Measurements from ENCODE around the gene PDYN.
A peak's percentile ranks its signal among the peaks of the same experiment; 100 is the strongest.

PDYN gene

GRCh38 chr20:1975291-1975690 is 18.6 kb downstream of the PDYN start:
- no peak for DNase-seq (ENCODE audit: low read depth, low spot score)
- no peaks in the 10 kb centered on the region for H3K4me1 ChIP-seq (ENCODE audit: insufficient read depth, insufficient read length)
- H3K27me3 ChIP-seq (ENCODE audit: insufficient read depth, insufficient read length), result no peaks in the 10 kb centered on the region
- no peak overlapping the region for H3K4me3 ChIP-seq (ENCODE audit: insufficient read length, low read depth)
- no peak overlapping the region for H3K9ac ChIP-seq (ENCODE audit: insufficient read length, low read depth)
- H3K36me3 ChIP-seq (ENCODE audit: insufficient read depth, insufficient read length, low read length), result no peaks in the 10 kb centered on the region
- no peaks in the 10 kb centered on the region for H3K9me3 ChIP-seq (ENCODE audit: insufficient read depth, low read length)
- TF ChIP-seq YY1 (IDR thresholded peaks at IDR 0.05; ENCODE audit: insufficient read depth, insufficient read length) (no peak), SUZ12 (IDR thresholded peaks at IDR 0.05; ENCODE audit: extremely low read depth, insufficient read depth, insufficient read length) (no peak), ZNF274 (IDR thresholded peaks at IDR 0.05; ENCODE audit: low read depth, low read length) (no peak)

DNA sequence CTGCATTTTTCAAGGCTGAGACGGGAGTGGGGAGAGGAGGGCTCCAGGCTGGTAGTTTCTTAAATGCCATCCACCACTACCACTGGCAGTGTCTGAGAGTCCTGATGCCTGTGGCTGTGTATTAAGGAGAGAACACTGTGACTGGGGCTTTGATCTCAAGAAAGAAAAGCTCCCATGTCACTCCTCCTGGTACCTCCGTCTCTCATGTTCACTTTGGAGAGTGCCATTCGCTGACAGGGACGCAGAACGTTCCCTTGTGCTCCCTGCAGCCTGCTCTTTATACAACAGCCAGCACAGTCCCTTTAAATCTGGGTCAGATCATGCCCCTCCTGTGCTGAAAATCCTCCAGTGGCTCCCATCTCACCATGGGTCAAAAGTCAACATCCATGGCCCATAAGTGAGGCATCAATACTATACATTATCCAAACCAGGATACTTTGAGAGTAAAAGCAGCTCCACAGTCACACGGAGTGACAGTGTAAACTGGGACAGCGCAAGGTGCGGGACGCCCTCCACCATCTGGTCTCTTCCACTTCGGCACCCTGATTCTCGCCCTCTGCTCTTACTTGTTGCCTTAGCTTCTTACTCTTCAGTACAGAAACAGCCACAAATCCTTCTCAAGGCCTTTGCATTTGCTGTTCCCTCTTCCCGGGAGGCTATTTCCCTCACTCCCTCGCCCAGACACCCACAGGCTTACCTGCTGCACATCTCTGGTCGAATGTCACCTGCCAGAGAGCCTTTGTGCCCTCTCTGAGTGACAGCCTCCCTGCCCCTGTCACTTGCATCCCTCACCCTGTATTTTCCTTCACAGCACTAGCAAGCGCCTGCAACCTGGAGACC is 20.0 kb downstream of the PDYN start:
- no peaks in the 10 kb centered on the region for H3K4me1 ChIP-seq (ENCODE audit: insufficient read depth, insufficient read length)
- H3K9me3 ChIP-seq (ENCODE audit: insufficient read depth, low read length), result no peaks in the 10 kb centered on the region
- H3K9ac ChIP-seq (ENCODE audit: insufficient read length, low read depth), result no peak overlapping the region
- H3K27me3 ChIP-seq (ENCODE audit: insufficient read depth, insufficient read length), result no peaks in the 10 kb centered on the region
- no peak for TF ChIP-seq YY1 (IDR thresholded peaks at IDR 0.05; ENCODE audit: insufficient read depth, insufficient read length)
- no peak overlapping the region for H3K4me3 ChIP-seq (ENCODE audit: insufficient read length, low read depth)
- no peaks in the 10 kb centered on the region for H3K36me3 ChIP-seq (ENCODE audit: insufficient read depth, insufficient read length, low read length)
- no peak for DNase-seq (ENCODE audit: low read depth, low spot score)

- no peak for DNase-seq (ENCODE audit: low read depth, low spot score)
- Histone ChIP-seq H3K9me3 (ENCODE audit: insufficient read depth, low read length) (no peaks in the 10 kb centered on the region), H3K36me3 (ENCODE audit: insufficient read depth, insufficient read length, low read length) (no peaks in the 10 kb centered on the region), H3K27me3 (ENCODE audit: insufficient read depth, insufficient read length) (no peaks in the 10 kb centered on the region), H3K4me1 (ENCODE audit: insufficient read depth, insufficient read length) (no peaks in the 10 kb centered on the region), H3K4me3 (ENCODE audit: insufficient read length, low read depth) (no peak overlapping the region), H3K9ac (ENCODE audit: insufficient read length, low read depth) (no peak overlapping the region)
- TF ChIP-seq ZNF274 (IDR thresholded peaks at IDR 0.05; ENCODE audit: low read depth, low read length) (no peak), SUZ12 (IDR thresholded peaks at IDR 0.05; ENCODE audit: extremely low read depth, insufficient read depth, insufficient read length) (no peak), YY1 (IDR thresholded peaks at IDR 0.05; ENCODE audit: insufficient read depth, insufficient read length) (no peak)
Observed at GRCh38 chr20:1971893-1972586, 21.8 kb downstream of the PDYN start.

- no peaks in the 10 kb centered on the region for H3K4me1 ChIP-seq (ENCODE audit: insufficient read depth, insufficient read length)
- DNase-seq (ENCODE audit: low read depth, low spot score), result no peak
- H3K36me3 ChIP-seq (ENCODE audit: insufficient read depth, insufficient read length, low read length), result no peaks in the 10 kb centered on the region
- no peak overlapping the region for H3K4me3 ChIP-seq (ENCODE audit: insufficient read length, low read depth)
- no peaks in the 10 kb centered on the region for H3K9me3 ChIP-seq (ENCODE audit: insufficient read depth, low read length)
- H3K9ac ChIP-seq (ENCODE audit: insufficient read length, low read depth), result no peak overlapping the region
- TF ChIP-seq YY1 (IDR thresholded peaks at IDR 0.05; ENCODE audit: insufficient read depth, insufficient read length), result no peak
- TF ChIP-seq SUZ12 (IDR thresholded peaks at IDR 0.05; ENCODE audit: extremely low read depth, insufficient read depth, insufficient read length), result no peak
- TF ChIP-seq ZNF274 (IDR thresholded peaks at IDR 0.05; ENCODE audit: low read depth, low read length), result no peak
- peaks cover 7% of the 10 kb centered on the region for H3K27me3 ChIP-seq (ENCODE audit: insufficient read depth, insufficient read length)
Observed at GRCh38 chr20:1968964-1969363, 24.9 kb downstream of the PDYN start.

DNA sequence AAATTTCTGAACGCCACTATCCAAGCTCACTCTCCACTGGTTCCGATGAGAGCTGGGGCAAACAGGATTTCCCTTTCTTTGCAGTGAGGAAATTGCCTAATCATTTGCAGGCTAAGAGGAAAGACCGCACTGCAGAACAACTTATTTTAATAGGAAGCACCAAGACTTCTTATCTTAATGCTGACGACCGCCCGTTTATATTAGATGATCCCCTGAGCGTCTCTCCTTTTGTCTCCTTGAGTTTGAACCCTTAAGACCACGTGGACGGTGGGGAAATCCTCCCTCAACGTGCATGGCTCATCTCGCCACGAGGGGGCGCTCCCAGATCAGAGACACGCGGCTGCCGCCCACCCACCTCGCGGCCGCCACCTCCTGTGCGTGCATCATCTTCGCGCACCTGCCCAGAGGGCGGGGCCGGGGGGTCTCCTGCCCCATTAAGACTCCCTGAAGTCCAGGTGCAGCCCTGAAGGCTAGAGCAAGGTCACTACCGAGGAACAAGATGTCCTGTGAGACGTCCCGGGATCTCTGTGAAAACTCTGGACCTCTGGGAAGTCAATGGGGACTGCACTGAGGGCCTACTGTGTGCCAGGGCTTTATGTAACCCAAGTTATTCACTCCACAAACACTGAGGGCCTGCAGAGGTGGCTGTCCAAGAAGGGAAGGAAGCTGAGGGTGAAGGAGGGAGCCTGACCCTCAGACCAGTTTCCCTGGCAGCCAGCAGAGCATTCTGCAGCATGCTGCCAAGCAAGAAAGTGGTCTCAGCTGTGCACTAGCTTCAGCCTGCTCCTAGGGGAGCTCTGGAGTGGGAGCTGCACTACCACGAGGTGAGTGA is 28.1 kb downstream of the PDYN start:
- Histone ChIP-seq H3K36me3 (ENCODE audit: insufficient read depth, insufficient read length, low read length) (no peaks in the 10 kb centered on the region), H3K4me3 (ENCODE audit: insufficient read length, low read depth) (no peak overlapping the region), H3K9ac (ENCODE audit: insufficient read length, low read depth) (peak overlapping the region; percentile 34), H3K9me3 (ENCODE audit: insufficient read depth, low read length) (no peaks in the 10 kb centered on the region), H3K4me1 (ENCODE audit: insufficient read depth, insufficient read length) (no peaks in the 10 kb centered on the region), H3K27me3 (ENCODE audit: insufficient read depth, insufficient read length) (peaks cover 7% of the 10 kb centered on the region)
- TF ChIP-seq YY1 (IDR thresholded peaks at IDR 0.05; ENCODE audit: insufficient read depth, insufficient read length) (no peak), ZNF274 (IDR thresholded peaks at IDR 0.05; ENCODE audit: low read depth, low read length) (no peak), SUZ12 (IDR thresholded peaks at IDR 0.05; ENCODE audit: extremely low read depth, insufficient read depth, insufficient read length) (no peak)
- DNase-seq (ENCODE audit: low read depth, low spot score), result peak; percentile 77

- TF ChIP-seq SUZ12 (IDR thresholded peaks at IDR 0.05; ENCODE audit: extremely low read depth, insufficient read depth, insufficient read length) (no peak), YY1 (IDR thresholded peaks at IDR 0.05; ENCODE audit: insufficient read depth, insufficient read length) (no peak), ZNF274 (IDR thresholded peaks at IDR 0.05; ENCODE audit: low read depth, low read length) (no peak)
- Histone ChIP-seq H3K36me3 (ENCODE audit: insufficient read depth, insufficient read length, low read length) (no peaks in the 10 kb centered on the region), H3K9me3 (ENCODE audit: insufficient read depth, low read length) (no peaks in the 10 kb centered on the region), H3K27me3 (ENCODE audit: insufficient read depth, insufficient read length) (peaks cover 7% of the 10 kb centered on the region), H3K9ac (ENCODE audit: insufficient read length, low read depth) (peak overlapping the region; percentile 8), H3K4me3 (ENCODE audit: insufficient read length, low read depth) (no peak overlapping the region), H3K4me1 (ENCODE audit: insufficient read depth, insufficient read length) (no peaks in the 10 kb centered on the region)
- peak; percentile 64 for DNase-seq (ENCODE audit: low read depth, low spot score)
Observed at GRCh38 chr20:1964659-1965405, 29.0 kb downstream of the PDYN start.

All from NT2/D1 (cell line).